ENCODE data around the gene UBE2E2. TPM values are rescaled to one million over a fixed set of nuclear protein-coding genes. Genes with fewer than 3 reads are reported as not detected.

The UBE2E2 gene
- total RNA-seq, 4 donors from 2014 or later = 3.1 to 58.5 (median 25.0) TPM

DNA sequence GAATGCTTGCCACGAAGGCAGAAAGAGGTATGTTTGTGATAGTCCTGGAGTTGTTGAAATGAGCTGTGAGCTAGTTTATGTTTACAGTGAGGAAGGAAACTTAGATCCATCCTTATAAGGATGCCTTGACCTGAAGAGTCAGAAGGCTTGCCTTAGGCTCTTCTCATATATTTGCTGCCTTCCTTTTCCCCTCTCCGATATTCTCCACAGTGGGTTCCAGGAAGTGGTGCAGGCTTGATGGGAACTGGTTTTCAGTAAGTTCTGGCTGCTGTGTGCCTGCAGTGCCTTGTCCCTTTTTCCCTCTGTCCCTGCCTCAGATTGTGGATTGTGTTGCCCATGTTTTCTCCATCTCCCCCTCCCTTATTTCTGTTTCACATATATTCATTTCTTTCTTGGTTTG lies 315.3 kb downstream of the UBE2E2 start:
- H3K27me3 ChIP-seq = no peaks in the 10 kb centered on the region
- H3K27ac ChIP-seq = no peak overlapping the region
- DNase-seq = no peak
- no peaks in the 10 kb centered on the region for H3K9me3 ChIP-seq
- H3K36me3 ChIP-seq = no peaks in the 10 kb centered on the region
- intact Hi-C loops (cut with DNase I; ENCODE audit: low total_unique reads) = no loop called here
- TF ChIP-seq, protein P1, sequence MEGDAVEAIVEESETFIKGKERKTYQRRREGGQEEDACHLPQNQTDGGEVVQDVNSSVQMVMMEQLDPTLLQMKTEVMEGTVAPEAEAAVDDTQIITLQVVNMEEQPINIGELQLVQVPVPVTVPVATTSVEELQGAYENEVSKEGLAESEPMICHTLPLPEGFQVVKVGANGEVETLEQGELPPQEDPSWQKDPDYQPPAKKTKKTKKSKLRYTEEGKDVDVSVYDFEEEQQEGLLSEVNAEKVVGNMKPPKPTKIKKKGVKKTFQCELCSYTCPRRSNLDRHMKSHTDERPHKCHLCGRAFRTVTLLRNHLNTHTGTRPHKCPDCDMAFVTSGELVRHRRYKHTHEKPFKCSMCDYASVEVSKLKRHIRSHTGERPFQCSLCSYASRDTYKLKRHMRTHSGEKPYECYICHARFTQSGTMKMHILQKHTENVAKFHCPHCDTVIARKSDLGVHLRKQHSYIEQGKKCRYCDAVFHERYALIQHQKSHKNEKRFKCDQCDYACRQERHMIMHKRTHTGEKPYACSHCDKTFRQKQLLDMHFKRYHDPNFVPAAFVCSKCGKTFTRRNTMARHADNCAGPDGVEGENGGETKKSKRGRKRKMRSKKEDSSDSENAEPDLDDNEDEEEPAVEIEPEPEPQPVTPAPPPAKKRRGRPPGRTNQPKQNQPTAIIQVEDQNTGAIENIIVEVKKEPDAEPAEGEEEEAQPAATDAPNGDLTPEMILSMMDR (IDR thresholded peaks at IDR 0.05) = no peak
- TF ChIP-seq POLR2A (IDR thresholded peaks at IDR 0.05) = no peak
- H3K4me1 ChIP-seq = no peaks in the 10 kb centered on the region
- H3K4me3 ChIP-seq = no peak overlapping the region

DNA sequence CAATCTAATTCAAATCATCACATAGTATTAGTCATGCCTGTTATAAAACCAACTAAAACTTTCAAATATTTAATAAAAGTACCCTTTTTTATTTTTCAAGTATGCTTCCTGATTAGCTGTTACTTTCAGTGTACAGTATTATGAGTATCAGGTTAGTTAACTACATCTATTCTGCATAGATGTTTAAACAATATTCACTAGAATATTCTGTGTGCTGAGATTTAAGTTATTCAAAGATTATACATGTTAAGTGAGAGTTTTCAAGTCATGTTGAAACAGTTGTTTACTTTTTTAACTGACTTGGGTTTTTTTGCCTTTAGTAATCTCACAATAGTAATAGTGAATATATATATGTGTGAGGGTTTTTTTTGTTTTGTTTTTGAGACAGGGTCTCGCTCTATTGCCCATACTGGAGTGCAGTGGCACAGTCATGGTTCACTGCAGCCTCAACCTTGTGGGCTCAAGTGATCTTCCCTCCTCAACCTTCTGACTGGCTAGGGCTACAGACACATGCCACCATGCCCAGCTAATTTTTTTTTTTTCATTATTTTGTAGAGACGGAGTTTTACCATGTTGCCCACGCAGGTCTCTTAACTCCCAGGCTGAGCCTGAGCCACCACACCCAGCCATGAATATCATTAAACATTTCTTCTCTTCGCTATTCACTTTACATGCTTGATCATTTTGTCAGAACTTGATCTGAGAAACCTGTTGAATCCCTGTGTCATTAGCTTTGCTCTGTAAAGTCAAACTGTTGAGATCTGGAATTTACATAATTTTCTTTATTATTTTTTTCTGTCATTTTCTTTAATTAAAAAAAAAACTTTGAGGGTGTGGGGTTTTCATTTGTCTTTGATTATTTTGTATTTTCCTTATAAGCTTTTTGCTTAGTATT lies 316.4 kb downstream of the UBE2E2 start:
- Histone ChIP-seq H3K27me3 (no peaks in the 10 kb centered on the region), H3K4me1 (no peaks in the 10 kb centered on the region), H3K27ac (no peak overlapping the region), H3K9me3 (no peaks in the 10 kb centered on the region), H3K36me3 (no peaks in the 10 kb centered on the region), H3K4me3 (no peak overlapping the region)
- intact Hi-C loops (cut with DNase I; ENCODE audit: low total_unique reads) = no loop called here
- TF ChIP-seq POLR2A (IDR thresholded peaks at IDR 0.05) = no peak
- TF ChIP-seq, protein P1 (IDR thresholded peaks at IDR 0.05) = no peak
- DNase-seq = no peak

DNA sequence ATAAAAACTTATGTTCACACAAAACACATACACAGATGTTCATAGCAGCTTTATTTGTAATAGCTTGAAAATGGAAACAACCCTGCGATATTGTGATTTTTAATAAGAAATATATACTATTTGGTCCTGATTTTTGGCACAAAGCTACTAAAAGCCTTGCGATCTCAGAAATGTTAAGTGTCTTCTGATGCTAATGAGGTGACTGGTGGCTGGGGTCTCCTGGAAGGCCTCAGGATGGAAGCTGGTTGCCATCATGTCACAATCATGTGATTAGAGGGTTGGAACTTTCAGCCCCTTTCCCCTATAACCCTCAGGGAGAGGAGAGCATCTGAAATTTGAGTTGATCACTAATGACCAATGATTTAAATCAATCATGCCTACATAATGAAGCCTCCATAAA lies 324.2 kb downstream of the UBE2E2 start:
- TF ChIP-seq, protein P1 (IDR thresholded peaks at IDR 0.05) = no peak
- TF ChIP-seq POLR2A (IDR thresholded peaks at IDR 0.05) = no peak
- no peaks in the 10 kb centered on the region for H3K36me3 ChIP-seq
- H3K4me1 ChIP-seq = no peaks in the 10 kb centered on the region
- intact Hi-C loops (cut with DNase I; ENCODE audit: low total_unique reads) = no loop called here
- no peak overlapping the region for H3K4me3 ChIP-seq
- H3K27ac ChIP-seq = no peak overlapping the region
- no peaks in the 10 kb centered on the region for H3K27me3 ChIP-seq
- H3K9me3 ChIP-seq = no peaks in the 10 kb centered on the region
- no peak for DNase-seq

DNA sequence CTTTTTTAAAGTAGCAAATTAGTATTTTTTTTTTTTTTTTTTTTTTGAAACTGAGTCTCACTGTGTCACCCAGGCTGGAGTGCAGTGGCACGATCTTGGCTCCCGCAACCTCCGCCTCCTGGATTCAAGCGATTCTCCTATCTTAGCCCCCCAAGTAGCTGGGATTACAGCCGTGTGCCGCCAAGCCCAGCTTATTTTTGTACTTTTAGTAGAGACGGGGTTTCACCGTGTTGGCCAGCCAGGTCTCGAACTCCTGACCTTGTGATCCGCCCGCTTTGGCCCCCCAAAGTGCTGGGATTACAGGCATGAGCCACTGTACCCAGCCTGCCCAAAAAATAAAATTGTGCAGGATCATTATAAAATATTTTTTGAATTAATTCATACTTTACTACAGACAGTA lies 330.5 kb downstream of the UBE2E2 start:
- Histone ChIP-seq H3K4me1 (no peaks in the 10 kb centered on the region), H3K27ac (no peak overlapping the region), H3K9me3 (no peaks in the 10 kb centered on the region), H3K36me3 (no peaks in the 10 kb centered on the region), H3K27me3 (no peaks in the 10 kb centered on the region), H3K4me3 (no peak overlapping the region)
- intact Hi-C loops (cut with DNase I; ENCODE audit: low total_unique reads) = no loop called here
- TF ChIP-seq POLR2A (IDR thresholded peaks at IDR 0.05) = no peak
- TF ChIP-seq, protein P1 (IDR thresholded peaks at IDR 0.05) = no peak
- no peak for DNase-seq

DNA sequence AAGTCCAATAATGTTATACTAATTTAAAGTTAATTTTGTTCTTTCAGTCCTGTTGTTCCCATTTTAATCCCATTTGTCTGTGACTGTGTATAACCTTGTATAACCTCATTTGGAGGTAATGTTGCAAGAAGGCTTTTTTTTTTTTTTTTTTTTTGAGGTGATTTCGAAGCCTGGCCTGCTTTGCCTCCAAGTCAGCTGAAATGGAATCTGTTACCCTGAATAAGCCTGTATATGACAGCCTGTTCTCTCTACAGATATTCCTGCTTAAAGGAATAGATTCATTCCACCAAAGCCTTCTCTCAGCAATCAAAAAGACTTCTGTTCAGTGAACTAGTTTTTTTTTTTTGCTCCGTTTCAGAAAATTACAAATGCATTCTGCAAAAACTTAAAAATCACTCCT lies 330.9 kb downstream of the UBE2E2 start:
- intact Hi-C loops (cut with DNase I; ENCODE audit: low total_unique reads) = no loop called here
- no peak for DNase-seq
- H3K27ac ChIP-seq = no peak overlapping the region
- no peaks in the 10 kb centered on the region for H3K4me1 ChIP-seq
- no peaks in the 10 kb centered on the region for H3K27me3 ChIP-seq
- no peak overlapping the region for H3K4me3 ChIP-seq
- TF ChIP-seq, protein P1 (IDR thresholded peaks at IDR 0.05) = no peak
- TF ChIP-seq POLR2A (IDR thresholded peaks at IDR 0.05) = no peak
- H3K9me3 ChIP-seq = no peaks in the 10 kb centered on the region
- no peaks in the 10 kb centered on the region for H3K36me3 ChIP-seq
